Tibial artery (tissue), 4 donors: ENCODE data around the gene TNNT1.
A peak's percentile ranks its signal among the peaks of the same experiment; 100 is the strongest.

Experiments used
- DNase-seq, 2 donors: peaks; one replicate each; pipeline ENCODE4 v3.0.0-alpha.2; 2019
- H3K27ac ChIP-seq, 2 donors: fragments of 200-600 bp; sonication (generic) in 1 of 2; 1 replicate in 1 of 2; 2 replicates in 1 of 2; pipeline ENCODE4 v1.5.1; 2018 to 2019; ENCODE audit warnings: mild to moderate bottlenecking in 1 of 2
- H3K27me3 ChIP-seq, 2 donors: fragments of 200-600 bp; sonication (generic) in 1 of 2; one replicate each; pipeline versions ENCODE4 v1.5.1 to v1.6.0; 2016 to 2019
- H3K36me3 ChIP-seq, 3 donors: fragments of 200-600 bp; sonication (generic) in 2 of 3; one replicate each; pipeline ENCODE4 v1.5.1; 2016 to 2019; ENCODE audit warnings: mild to moderate bottlenecking in 2 of 3
- H3K4me1 ChIP-seq, 4 donors: fragments of 200-600 bp; sonication (generic) in 2 of 4; 1 replicate in 3 of 4; 2 replicates in 1 of 4; pipeline ENCODE4 v1.5.1; 2016 to 2019
- H3K4me3 ChIP-seq, 2 donors: fragments of 200-600 bp; sonication (generic) in 1 of 2; 1 replicate in 1 of 2; 2 replicates in 1 of 2; pipeline ENCODE4 v1.5.1; 2018 to 2019; ENCODE audit warnings: mild to moderate bottlenecking in 2 of 2
- H3K9me3 ChIP-seq, 3 donors: fragments of 200-600 bp; sonication (generic) in 1 of 3; one replicate each; pipeline ENCODE4 v1.5.1; 2016 to 2019
- intact Hi-C: fragments of 100-400 bp; cut with DNase I; formaldehyde crosslinking; loops from one replicate; pipeline ENCODE4 v1.15.0; 2023; ENCODE audit warnings: low total_unique reads
- TF ChIP-seq, protein P1 (sequence below), 2 experiments: fragments of 200-600 bp in 1 of 2; fragments of 450-650 bp in 1 of 2; IDR thresholded peaks; one replicate each; pipeline ENCODE4 v1.5.1; 2017 to 2019; ENCODE audit warnings: antibody characterized with exemption in 2 of 2, mild to moderate bottlenecking in 1 of 2, moderate library complexity in 1 of 2

Gene TNNT1

DNA sequence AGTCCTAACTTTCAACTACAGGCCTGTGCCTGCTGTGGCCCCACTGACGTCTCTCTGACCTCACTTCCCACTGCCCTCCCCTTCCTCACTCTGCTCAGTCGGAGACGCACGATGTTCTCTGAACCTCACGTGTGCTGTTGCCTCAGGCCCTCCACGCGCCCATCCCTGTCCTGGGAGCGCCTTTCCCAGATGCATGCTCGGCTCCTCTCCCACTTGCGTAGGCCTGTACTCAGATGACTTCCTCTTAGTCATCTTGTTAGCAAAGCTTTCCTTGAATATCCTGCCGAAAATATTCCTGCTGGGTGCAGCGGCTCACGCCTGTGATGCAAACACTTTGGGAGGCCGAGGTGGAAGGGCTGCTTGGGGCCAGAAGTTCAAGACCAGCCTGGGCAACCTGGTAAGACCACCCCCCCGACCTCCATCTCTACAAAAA, 40.4 kb upstream of the TNNT1 start:
- TF ChIP-seq, protein P1, sequence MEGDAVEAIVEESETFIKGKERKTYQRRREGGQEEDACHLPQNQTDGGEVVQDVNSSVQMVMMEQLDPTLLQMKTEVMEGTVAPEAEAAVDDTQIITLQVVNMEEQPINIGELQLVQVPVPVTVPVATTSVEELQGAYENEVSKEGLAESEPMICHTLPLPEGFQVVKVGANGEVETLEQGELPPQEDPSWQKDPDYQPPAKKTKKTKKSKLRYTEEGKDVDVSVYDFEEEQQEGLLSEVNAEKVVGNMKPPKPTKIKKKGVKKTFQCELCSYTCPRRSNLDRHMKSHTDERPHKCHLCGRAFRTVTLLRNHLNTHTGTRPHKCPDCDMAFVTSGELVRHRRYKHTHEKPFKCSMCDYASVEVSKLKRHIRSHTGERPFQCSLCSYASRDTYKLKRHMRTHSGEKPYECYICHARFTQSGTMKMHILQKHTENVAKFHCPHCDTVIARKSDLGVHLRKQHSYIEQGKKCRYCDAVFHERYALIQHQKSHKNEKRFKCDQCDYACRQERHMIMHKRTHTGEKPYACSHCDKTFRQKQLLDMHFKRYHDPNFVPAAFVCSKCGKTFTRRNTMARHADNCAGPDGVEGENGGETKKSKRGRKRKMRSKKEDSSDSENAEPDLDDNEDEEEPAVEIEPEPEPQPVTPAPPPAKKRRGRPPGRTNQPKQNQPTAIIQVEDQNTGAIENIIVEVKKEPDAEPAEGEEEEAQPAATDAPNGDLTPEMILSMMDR (IDR thresholded peaks at IDR 0.05): no peak
- no peaks in the 10 kb centered on the region for H3K4me1 ChIP-seq
- H3K9me3 ChIP-seq: no peaks in the 10 kb centered on the region
- no peaks in the 10 kb centered on the region for H3K36me3 ChIP-seq
- H3K4me3 ChIP-seq: no peak overlapping the region
- H3K27me3 ChIP-seq: peaks cover 0 to 18% of the 10 kb centered on the region in 2 donors
- peak in 1 of 2 donors; percentile 25 for DNase-seq
- intact Hi-C loops: no loop called here
- H3K27ac ChIP-seq: no peak overlapping the region

DNA sequence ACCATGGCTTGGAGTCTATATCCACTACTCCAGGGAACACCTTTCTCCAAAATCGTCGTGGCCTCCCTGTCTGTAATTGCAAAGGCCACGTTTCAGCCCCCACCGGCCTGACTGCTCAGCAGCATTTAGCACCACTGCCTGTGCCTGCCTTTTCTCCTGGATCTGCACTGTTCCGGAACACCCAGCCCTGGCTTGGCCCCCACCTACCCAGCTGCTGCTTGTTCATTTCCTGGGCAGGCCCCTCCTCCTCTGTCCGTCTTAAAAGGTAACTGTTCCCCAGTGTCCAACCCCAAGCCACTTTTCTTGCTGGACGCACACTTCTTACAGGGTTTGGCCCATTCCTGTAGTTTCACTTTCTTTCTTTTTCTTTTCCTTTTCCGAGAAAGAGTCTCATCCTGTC, 39.6 kb upstream of the TNNT1 start:
- Histone ChIP-seq H3K9me3 (no peaks in the 10 kb centered on the region), H3K27me3 (peaks cover 0 to 20% of the 10 kb centered on the region in 2 donors), H3K27ac (no peak overlapping the region), H3K36me3 (no peaks in the 10 kb centered on the region), H3K4me1 (no peaks in the 10 kb centered on the region), H3K4me3 (no peak overlapping the region)
- intact Hi-C loops: no loop called here
- TF ChIP-seq, protein P1 (IDR thresholded peaks at IDR 0.05): no peak
- no peak for DNase-seq

DNA sequence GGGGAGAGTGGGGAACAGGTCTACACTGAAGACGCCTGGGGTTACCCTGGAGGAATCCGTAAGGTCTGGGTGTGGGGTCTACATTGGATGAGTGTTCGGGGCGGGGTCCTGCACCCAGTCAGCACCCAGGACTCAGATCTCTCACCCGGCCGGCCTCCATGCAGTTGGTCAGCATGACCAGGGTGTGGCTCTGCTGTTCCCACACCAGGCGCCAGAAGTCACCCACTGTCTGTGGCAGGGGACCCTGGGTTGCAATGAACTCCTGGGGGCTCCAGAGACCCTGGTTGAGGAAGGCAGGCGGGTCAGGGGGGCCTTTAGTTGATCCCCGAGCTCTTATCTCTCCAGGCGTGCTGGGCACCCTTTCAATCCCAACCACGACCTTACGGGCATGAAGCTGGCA, 37.1 kb upstream of the TNNT1 start:
- intact Hi-C loops: no loop called here
- TF ChIP-seq, protein P1 (IDR thresholded peaks at IDR 0.05): no peak
- H3K4me3 ChIP-seq: no peak overlapping the region
- no peaks in the 10 kb centered on the region for H3K4me1 ChIP-seq
- no peaks in the 10 kb centered on the region for H3K36me3 ChIP-seq
- no peaks in the 10 kb centered on the region for H3K9me3 ChIP-seq
- H3K27ac ChIP-seq: no peak overlapping the region
- H3K27me3 ChIP-seq: peaks cover 0 to 45% of the 10 kb centered on the region in 2 donors
- no peak for DNase-seq

DNA sequence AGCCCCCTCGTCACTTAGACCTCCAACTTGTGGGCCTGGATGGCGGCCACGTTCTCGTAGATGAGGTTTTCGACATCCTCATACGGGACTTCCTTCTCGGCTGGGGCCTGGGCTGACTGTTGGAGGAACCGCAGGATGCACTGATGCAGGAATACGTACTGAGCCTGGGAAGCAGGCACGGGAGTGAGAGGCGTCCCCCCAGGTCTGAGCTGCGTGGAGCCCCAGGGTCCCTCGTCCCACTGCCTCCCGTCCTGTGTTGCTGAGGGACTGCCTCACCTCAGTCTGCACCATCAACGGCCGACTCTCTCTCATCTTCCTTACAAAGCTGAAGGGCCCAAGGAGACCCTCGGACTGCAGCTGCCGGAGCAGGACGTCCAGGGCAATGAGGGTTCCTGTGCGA, 32.7 kb upstream of the TNNT1 start:
- intact Hi-C loops: no loop called here
- H3K27ac ChIP-seq: no peak overlapping the region
- no peaks in the 10 kb centered on the region for H3K9me3 ChIP-seq
- H3K4me3 ChIP-seq: no peak overlapping the region
- no peaks in the 10 kb centered on the region for H3K36me3 ChIP-seq
- no peak for DNase-seq
- H3K27me3 ChIP-seq: peaks cover 7 to 86% of the 10 kb centered on the region in 2 donors
- H3K4me1 ChIP-seq: peaks cover 0 to 16% (median 13%) of the 10 kb centered on the region in 4 donors
- TF ChIP-seq, protein P1 (IDR thresholded peaks at IDR 0.05): no peak

DNA sequence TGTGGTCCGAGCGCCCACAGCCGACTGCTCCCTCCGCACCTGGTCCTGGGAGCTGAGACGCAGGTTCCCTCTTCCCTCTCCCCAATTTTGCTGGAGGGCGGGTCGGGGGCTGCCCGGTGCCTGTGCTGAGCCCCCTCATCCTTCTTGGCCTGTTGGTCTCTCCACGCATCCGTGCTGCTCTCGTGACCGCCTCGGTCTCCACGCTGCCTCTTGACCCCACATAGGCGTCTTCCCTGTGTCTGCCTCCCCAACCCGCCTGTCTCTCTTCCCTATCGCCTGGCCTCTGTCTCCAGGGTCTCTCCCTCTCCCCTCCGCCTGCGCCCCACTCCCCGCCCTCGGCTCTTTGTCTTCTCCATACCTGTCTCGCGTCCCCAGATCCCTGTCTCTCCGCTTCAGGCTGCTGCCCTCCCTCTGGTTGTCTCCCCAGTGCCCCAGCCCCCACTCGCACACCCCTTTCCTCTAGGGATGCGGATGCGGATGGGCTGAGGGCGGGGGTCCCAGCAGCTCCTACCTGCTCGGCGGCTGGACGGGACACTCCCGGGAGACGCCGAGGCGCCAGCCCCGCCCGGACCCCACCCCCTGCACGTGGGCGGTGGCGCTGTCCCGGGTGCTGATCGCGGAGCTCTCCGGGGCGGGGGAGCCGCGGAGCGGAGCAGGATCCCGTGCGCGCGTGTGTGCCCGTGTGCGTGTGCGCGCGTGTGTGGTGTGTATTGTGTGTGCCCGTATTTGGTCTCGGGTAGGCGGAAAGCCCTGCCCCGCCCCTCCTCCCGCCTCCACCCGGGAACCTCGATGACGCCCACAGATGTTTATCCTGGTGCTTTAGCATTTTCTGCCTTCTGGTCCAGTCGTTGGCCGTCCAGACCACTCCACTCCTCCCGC, 30.8 kb upstream of the TNNT1 start, which contains the start of gene SYT5:
Gene SYT5, minus strand, starts transcription at position 684 of the 879 bp plus-strand sequence. CDS start 1,248 bp downstream, outside the sequence.
- Histone ChIP-seq H3K4me3 (peak within 1 kb of the TSS; percentile 24 to 26), H3K27ac (no peak within 1 kb of the TSS), H3K27me3 (peaks cover 7 to 89% of the 10 kb centered on the region in 2 donors), H3K9me3 (no peaks in the 10 kb centered on the region), H3K4me1 (peaks cover 0 to 18% (median 14%) of the 10 kb centered on the region in 4 donors), H3K36me3 (no peaks in the 10 kb centered on the region)
- TF ChIP-seq, protein P1 (IDR thresholded peaks at IDR 0.05): no peak
- intact Hi-C loops: no loop called here
- no peak for DNase-seq
